Measurements from ENCODE around the gene ZFYVE9. TPM values are rescaled to one million over a fixed set of nuclear protein-coding genes. Genes with fewer than 3 reads are reported as not detected.

Gene ZFYVE9
- total RNA-seq, 2 donors from 2014 or later = 0.99 to 1.8 TPM

GRCh38 chr1:52237430-52237829, 95.5 kb downstream of the ZFYVE9 start:
- H3K9me3 Mint-ChIP-seq = no peaks in the 10 kb centered on the region
- no peaks in the 10 kb centered on the region for H3K4me1 Mint-ChIP-seq
- H3K27ac Mint-ChIP-seq = no peak overlapping the region
- H3K36me3 Mint-ChIP-seq (ENCODE audit: low read depth) = peaks cover 6% of the 10 kb centered on the region
- H3K4me3 Mint-ChIP-seq = no peak overlapping the region
- H3K27me3 Mint-ChIP-seq = no peaks in the 10 kb centered on the region
- peak; percentile 65 for ATAC-seq (replicated peaks)

- ATAC-seq (replicated peaks) = no peak
- Mint-ChIP-seq H3K36me3 (ENCODE audit: low read depth) (peaks cover 6% of the 10 kb centered on the region), H3K4me1 (no peaks in the 10 kb centered on the region), H3K27ac (no peak overlapping the region), H3K4me3 (no peak overlapping the region), H3K27me3 (no peaks in the 10 kb centered on the region), H3K9me3 (no peaks in the 10 kb centered on the region)
Observed at GRCh38 chr1:52238474-52238873, 96.6 kb downstream of the ZFYVE9 start.

- no peak overlapping the region for H3K27ac Mint-ChIP-seq
- H3K4me1 Mint-ChIP-seq = no peaks in the 10 kb centered on the region
- no peak overlapping the region for H3K4me3 Mint-ChIP-seq
- ATAC-seq (replicated peaks) = no peak
- H3K36me3 Mint-ChIP-seq (ENCODE audit: low read depth) = peaks cover 6% of the 10 kb centered on the region
- no peaks in the 10 kb centered on the region for H3K9me3 Mint-ChIP-seq
- H3K27me3 Mint-ChIP-seq = no peaks in the 10 kb centered on the region
Observed at GRCh38 chr1:52238887-52239707, 97.2 kb downstream of the ZFYVE9 start.

DNA sequence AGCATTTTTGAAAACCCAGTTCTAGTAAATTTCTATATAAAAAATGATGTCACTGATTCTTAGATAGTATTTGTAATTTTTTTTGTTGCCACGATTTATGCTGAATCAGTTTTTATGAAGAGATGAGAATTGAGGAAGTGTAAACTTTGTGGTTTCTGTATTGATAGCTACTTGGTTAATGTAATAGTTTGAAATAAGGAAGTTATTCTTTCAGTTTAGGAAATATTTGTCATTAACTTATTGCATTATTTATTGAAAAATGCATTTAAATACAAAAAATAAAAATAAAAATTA, 97.8 kb downstream of the ZFYVE9 start:
- Mint-ChIP-seq H3K27me3 (no peaks in the 10 kb centered on the region), H3K4me3 (no peak overlapping the region), H3K9me3 (no peaks in the 10 kb centered on the region), H3K27ac (no peak overlapping the region), H3K4me1 (no peaks in the 10 kb centered on the region), H3K36me3 (ENCODE audit: low read depth) (peaks cover 6% of the 10 kb centered on the region)
- no peak for ATAC-seq (replicated peaks)

- ATAC-seq (replicated peaks) = no peak
Observed at GRCh38 chr1:52240592-52241210, 98.8 kb downstream of the ZFYVE9 start.

DNA sequence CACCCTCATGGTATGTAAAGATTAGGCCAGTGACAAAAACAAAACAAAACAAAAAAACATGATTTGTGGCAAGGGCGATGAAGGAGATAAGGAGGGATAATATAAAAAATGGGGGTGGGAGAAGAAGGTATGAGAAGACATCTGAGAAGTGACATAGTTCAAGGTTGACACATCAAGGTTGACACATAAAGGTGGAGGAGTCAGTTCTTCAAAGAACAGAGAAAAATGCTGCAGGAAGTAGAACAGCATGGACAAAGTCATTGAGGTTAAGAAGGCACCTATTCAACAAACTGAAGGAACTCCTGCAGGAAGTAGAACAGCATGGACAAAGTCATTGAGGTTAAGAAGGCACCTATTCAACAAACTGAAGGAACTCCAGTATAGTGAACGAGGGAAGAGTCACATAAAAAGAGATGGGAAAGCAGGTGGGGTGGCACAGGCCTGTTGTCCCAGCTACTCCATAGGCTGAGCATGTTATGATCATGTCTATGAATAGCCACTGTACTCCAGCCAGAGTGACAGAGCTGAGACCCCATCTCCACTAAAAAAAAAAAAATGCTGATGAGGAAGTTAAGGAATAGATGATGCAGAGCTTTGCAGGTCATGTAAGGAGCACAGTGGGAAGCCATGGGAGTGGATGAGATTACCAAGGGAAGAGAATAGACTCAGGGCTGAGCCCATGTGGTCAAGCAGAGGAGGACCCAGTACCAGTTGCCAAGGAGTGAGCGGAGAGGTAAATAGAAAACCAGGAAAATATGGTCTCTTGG, 101.5 kb downstream of the ZFYVE9 start:
- H3K9me3 Mint-ChIP-seq = no peaks in the 10 kb centered on the region
- no peak overlapping the region for H3K27ac Mint-ChIP-seq
- H3K36me3 Mint-ChIP-seq (ENCODE audit: low read depth) = no peaks in the 10 kb centered on the region
- no peaks in the 10 kb centered on the region for H3K4me1 Mint-ChIP-seq
- H3K4me3 Mint-ChIP-seq = no peak overlapping the region
- H3K27me3 Mint-ChIP-seq = no peaks in the 10 kb centered on the region
- ATAC-seq (replicated peaks) = peak; percentile 53

More at GRCh38 chr1:52240592-52241210, 98.8 kb downstream of the ZFYVE9 start:
- Mint-ChIP-seq H3K9me3 (no peaks in the 10 kb centered on the region), H3K27ac (no peak overlapping the region), H3K4me1 (no peaks in the 10 kb centered on the region), H3K27me3 (no peaks in the 10 kb centered on the region), H3K36me3 (ENCODE audit: low read depth) (peaks cover 6% of the 10 kb centered on the region), H3K4me3 (no peak overlapping the region)

DNA sequence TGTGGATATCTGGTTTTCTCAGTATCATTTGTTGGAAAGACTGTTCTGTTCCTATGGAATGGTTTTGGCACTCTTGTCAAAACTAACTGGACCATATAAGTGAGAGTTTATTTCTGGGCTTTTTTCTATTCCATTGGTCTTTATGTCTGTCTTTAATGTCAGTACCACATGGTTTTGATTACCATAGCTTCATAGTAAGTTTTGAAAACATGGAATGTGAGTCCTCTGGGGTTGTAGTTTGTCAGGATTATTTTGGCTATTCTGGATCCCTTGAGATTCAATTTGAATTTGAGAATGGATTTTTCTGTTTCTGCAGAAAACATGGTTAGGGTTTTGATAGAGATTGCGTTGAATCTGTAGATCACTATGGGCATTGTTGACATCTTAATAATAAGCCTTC, 107.9 kb downstream of the ZFYVE9 start:
- ATAC-seq (replicated peaks) = no peak
- H3K4me3 Mint-ChIP-seq = no peak overlapping the region
- no peaks in the 10 kb centered on the region for H3K9me3 Mint-ChIP-seq
- H3K27ac Mint-ChIP-seq = no peak overlapping the region
- no peaks in the 10 kb centered on the region for H3K36me3 Mint-ChIP-seq (ENCODE audit: low read depth)
- H3K4me1 Mint-ChIP-seq = no peaks in the 10 kb centered on the region
- H3K27me3 Mint-ChIP-seq = no peaks in the 10 kb centered on the region

- Mint-ChIP-seq H3K36me3 (ENCODE audit: low read depth) (no peaks in the 10 kb centered on the region), H3K4me3 (no peak overlapping the region), H3K27me3 (no peaks in the 10 kb centered on the region), H3K27ac (no peak overlapping the region), H3K4me1 (no peaks in the 10 kb centered on the region), H3K9me3 (no peaks in the 10 kb centered on the region)
- no peak for ATAC-seq (replicated peaks)
Observed at GRCh38 chr1:52253421-52253820, 111.5 kb downstream of the ZFYVE9 start.

GRCh38 chr1:52259886-52260285, 118.0 kb downstream of the ZFYVE9 start:
- no peak overlapping the region for H3K4me3 Mint-ChIP-seq
- H3K27me3 Mint-ChIP-seq = no peaks in the 10 kb centered on the region
- ATAC-seq (replicated peaks) = no peak
- no peaks in the 10 kb centered on the region for H3K9me3 Mint-ChIP-seq
- H3K4me1 Mint-ChIP-seq = no peaks in the 10 kb centered on the region
- no peak overlapping the region for H3K27ac Mint-ChIP-seq
- H3K36me3 Mint-ChIP-seq (ENCODE audit: low read depth) = no peaks in the 10 kb centered on the region

- H3K27me3 Mint-ChIP-seq = no peaks in the 10 kb centered on the region
- H3K27ac Mint-ChIP-seq = no peak overlapping the region
- H3K36me3 Mint-ChIP-seq (ENCODE audit: low read depth) = no peaks in the 10 kb centered on the region
- no peaks in the 10 kb centered on the region for H3K4me1 Mint-ChIP-seq
- H3K4me3 Mint-ChIP-seq = no peak overlapping the region
- no peak for ATAC-seq (replicated peaks)
- no peaks in the 10 kb centered on the region for H3K9me3 Mint-ChIP-seq
Observed at GRCh38 chr1:52263153-52263910, 121.4 kb downstream of the ZFYVE9 start.

GRCh38 chr1:52264530-52265115, 122.7 kb downstream of the ZFYVE9 start:
- Mint-ChIP-seq H3K27me3 (no peaks in the 10 kb centered on the region), H3K27ac (no peak overlapping the region), H3K36me3 (ENCODE audit: low read depth) (peaks cover 8% of the 10 kb centered on the region), H3K9me3 (no peaks in the 10 kb centered on the region), H3K4me1 (no peaks in the 10 kb centered on the region), H3K4me3 (no peak overlapping the region)
- no peak for ATAC-seq (replicated peaks)

GRCh38 chr1:52266507-52266906, 124.6 kb downstream of the ZFYVE9 start:
- Mint-ChIP-seq H3K27ac (no peak overlapping the region), H3K4me1 (no peaks in the 10 kb centered on the region), H3K9me3 (no peaks in the 10 kb centered on the region), H3K4me3 (no peak overlapping the region), H3K27me3 (no peaks in the 10 kb centered on the region), H3K36me3 (ENCODE audit: low read depth) (peaks cover 14% of the 10 kb centered on the region)
- no peak for ATAC-seq (replicated peaks)

DNA sequence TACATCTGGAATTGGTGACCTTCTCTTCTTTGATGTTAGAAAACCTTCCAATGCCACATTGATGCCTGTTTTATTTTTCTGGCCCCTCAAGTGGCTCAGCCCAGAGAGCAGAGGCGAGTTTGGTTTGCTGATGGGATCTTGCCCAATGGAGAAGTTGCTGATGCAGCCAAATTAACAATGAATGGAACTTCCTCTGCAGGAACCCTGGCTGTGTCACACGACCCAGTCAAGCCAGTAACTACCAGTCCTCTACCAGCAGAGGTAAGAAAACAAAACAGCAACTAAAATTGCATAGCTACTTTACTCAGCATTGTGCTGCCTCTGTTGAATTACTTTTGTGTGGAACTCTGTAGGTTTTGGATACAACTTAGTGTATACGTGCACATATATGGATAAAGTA, 126.5 kb downstream of the ZFYVE9 start:
- H3K36me3 Mint-ChIP-seq (ENCODE audit: low read depth) = peaks cover 14% of the 10 kb centered on the region
- H3K27ac Mint-ChIP-seq = no peak overlapping the region
- no peaks in the 10 kb centered on the region for H3K4me1 Mint-ChIP-seq
- no peak overlapping the region for H3K4me3 Mint-ChIP-seq
- no peak for ATAC-seq (replicated peaks)
- H3K27me3 Mint-ChIP-seq = no peaks in the 10 kb centered on the region
- no peaks in the 10 kb centered on the region for H3K9me3 Mint-ChIP-seq

- Mint-ChIP-seq H3K4me1 (no peaks in the 10 kb centered on the region), H3K27me3 (no peaks in the 10 kb centered on the region), H3K27ac (peak overlapping the region; percentile 28), H3K36me3 (ENCODE audit: low read depth) (peaks cover 6% of the 10 kb centered on the region), H3K9me3 (no peaks in the 10 kb centered on the region), H3K4me3 (no peak overlapping the region)
- ATAC-seq (replicated peaks) = no peak
Observed at GRCh38 chr1:52281518-52281917, 139.6 kb downstream of the ZFYVE9 start.
